ENCODE data around the gene STIM2. TPM values are rescaled to one million over a fixed set of nuclear protein-coding genes. Genes with fewer than 3 reads are reported as not detected.
"Not testable (repeated sequence)": the region's sequence is repeated elsewhere in the genome, so short reads cannot be mapped to it uniquely, and the experiment has no call there.

The STIM2 gene
- total and polyA plus RNA-seq, 2 of the 4 experiments (the other 2 are of a cell fraction) = 16.1 to 27.6 TPM

- DNase-seq; POLR2A ChIA-PET (ENCODE audit: unreplicated experiment); H2BK20ac ChIP-seq (ENCODE audit: low read depth, low read length); H4K8ac ChIP-seq (ENCODE audit: low read depth in 2 of 2, low read length in 2 of 2); in situ Hi-C loops (cut with MboI; ENCODE audit: low sequenced_read_pairs); H3K4ac ChIP-seq (ENCODE audit: low read depth, low read length); H4K91ac ChIP-seq (ENCODE audit: insufficient read depth, low read depth, low read length); H2AK9ac ChIP-seq (replicated peaks; ENCODE audit: low read depth, low read length, poor library complexity); H4K20me1 ChIP-seq (ENCODE audit: insufficient read depth, low read length); dilution Hi-C loops (cut with HindIII; ENCODE audit: low sequenced_read_pairs, unreplicated experiment); H3K4me2 ChIP-seq (ENCODE audit: low read depth, low read length); H3K9me1 ChIP-seq (ENCODE audit: insufficient read depth, low read length); H2BK120ac ChIP-seq (ENCODE audit: low read depth, low read length); H3K4me1 ChIP-seq (ENCODE audit: control insufficient read depth, insufficient read depth, low read length); H2AFZ ChIP-seq (replicated peaks; ENCODE audit: low read length, poor library complexity); H3K18ac ChIP-seq (ENCODE audit: low read depth, low read length); H3K14ac ChIP-seq (replicated peaks; ENCODE audit: low read depth, low read length); H3K4me3 ChIP-seq (ENCODE audit: insufficient read depth, low read depth, low read length); intact Hi-C loops (cut with micrococcal nuclease); H2BK5ac ChIP-seq (ENCODE audit: low read depth, low read length, poor library complexity, severe bottlenecking); H3K27ac ChIP-seq (ENCODE audit: insufficient read depth, low read length); H2AK5ac ChIP-seq (ENCODE audit: low read depth, low read length); ATAC-seq (ENCODE audit: low read depth); BruUV-seq (replicated peaks); H3K9ac ChIP-seq (ENCODE audit: low read depth, low read length); H3K36me3 ChIP-seq (ENCODE audit: control insufficient read depth, insufficient read depth, low read length); H2BK15ac ChIP-seq (ENCODE audit: low read depth, low read length); H3K56ac ChIP-seq (ENCODE audit: extremely low read depth, insufficient read depth, low read length); H3K79me1 ChIP-seq (ENCODE audit: low read depth in 1 of 2, low read length in 2 of 2); H4K5ac ChIP-seq (ENCODE audit: low read depth, low read length); H3K27me3 ChIP-seq (ENCODE audit: control insufficient read depth, insufficient read depth, low read length); H3K23ac ChIP-seq (ENCODE audit: low read depth, low read length); H3K9me3 ChIP-seq (ENCODE audit: control insufficient read depth, insufficient read depth, low read length): not testable (repeated sequence)
- 83% methylated on average over 2 of the region's 6 CpGs; no CpG with 5 or more reads in 1 of the 2 experiments for WGBS, 2 experiments (ENCODE audit: extremely low coverage in 2 of 2, insufficient read length in 1 of 2)
- CTCF ChIA-PET = interaction anchor here (0.6 kb wide), 1 partner anchor 87 kb away, joined by 3 read pairs; no protein-coding TSS in a partner anchor
These were observed 37.7 kb upstream of the STIM2 start for GRCh38 chr4:26822974-26823373.
